Activated CD4-positive, alpha-beta memory T cell treated with anti-CD3 and anti-CD28 coated beads for 36 hours (primary cell): Measurements from ENCODE around the gene HLCS. TPM values are rescaled to one million over a fixed set of nuclear protein-coding genes. Genes with fewer than 3 reads are reported as not detected.
A peak's percentile ranks its signal among the peaks of the same experiment; 100 is the strongest.

Experiments
- CTCF ChIA-PET: fragments of 350-600 bp; sonication (Branson Sonifier 250); formaldehyde crosslinking; loops from one replicate; lab custom pipeline; 2021; ENCODE audit warnings: antibody characterized with exemption, inconsistent platforms; lab: Charles Lee
- POLR2A ChIA-PET: fragments of 350-600 bp; sonication (Branson Sonifier 250); formaldehyde crosslinking; loops from one replicate; lab custom pipeline; 2021; ENCODE audit warnings: antibody characterized with exemption; lab: Charles Lee
- DNase-seq: peaks from one replicate; pipeline ENCODE4 v3.0.0-alpha.2; 2020
- H3K27ac Mint-ChIP-seq: one replicate; pipeline ENCODE4 v1.8.0; 2021; ENCODE audit warnings: mixed read lengths
- H3K27me3 Mint-ChIP-seq: one replicate; pipeline ENCODE4 v1.8.0; 2021; ENCODE audit warnings: mixed read lengths
- H3K36me3 Mint-ChIP-seq: one replicate; pipeline ENCODE4 v1.8.0; 2021; ENCODE audit warnings: mixed read lengths
- H3K4me1 Mint-ChIP-seq: one replicate; pipeline ENCODE4 v1.8.0; 2021; ENCODE audit warnings: low read depth, mixed read lengths
- H3K4me3 Mint-ChIP-seq: one replicate; pipeline ENCODE4 v1.8.0; 2021; ENCODE audit warnings: mild to moderate bottlenecking, mixed read lengths
- H3K9me3 Mint-ChIP-seq: one replicate; pipeline ENCODE4 v1.8.0; 2021; ENCODE audit warnings: mixed read lengths
- intact Hi-C: fragments of 100-400 bp; cut with micrococcal nuclease; formaldehyde crosslinking; loops from one replicate; pipeline ENCODE4 v1.15.1; 2023
- total RNA-seq, 2 experiments: library from RNA; stranded (reverse); gene quantifications; one replicate each; pipeline ENCODE4 v1.2.3, GENCODE V29; 2021

HLCS gene
- total RNA-seq, 2 experiments from 2014 or later: 12.7 to 17.5 TPM

- peaks cover 34% of the 10 kb centered on the region for H3K27me3 Mint-ChIP-seq
- H3K9me3 Mint-ChIP-seq: no peaks in the 10 kb centered on the region
- H3K36me3 Mint-ChIP-seq: peaks cover 27% of the 10 kb centered on the region
- no peak overlapping the region for H3K4me3 Mint-ChIP-seq
- DNase-seq: no peak
- POLR2A ChIA-PET: no interaction called here
- CTCF ChIA-PET: interaction anchor here (1.6 kb wide), 1 partner anchor 120 kb away, joined by 3 read pairs; no protein-coding TSS in a partner anchor
- intact Hi-C loops: no loop called here
- no peak overlapping the region for H3K27ac Mint-ChIP-seq
- peaks cover 15% of the 10 kb centered on the region for H3K4me1 Mint-ChIP-seq
These were observed 215.9 kb downstream of the HLCS start for GRCh38 chr21:36750576-36750959.

GRCh38 chr21:36749935-36750575 lies 216.4 kb downstream of the HLCS start:
- CTCF ChIA-PET: interaction anchor here (1.6 kb wide), 1 partner anchor 119 kb away, joined by 3 read pairs; no protein-coding TSS in a partner anchor
- Mint-ChIP-seq H3K4me1 (peaks cover 15% of the 10 kb centered on the region), H3K4me3 (no peak overlapping the region), H3K36me3 (peaks cover 24% of the 10 kb centered on the region), H3K27me3 (peaks cover 37% of the 10 kb centered on the region), H3K27ac (no peak overlapping the region), H3K9me3 (no peaks in the 10 kb centered on the region)
- no peak for DNase-seq
- POLR2A ChIA-PET: no interaction called here
- intact Hi-C loops: no loop called here

- Mint-ChIP-seq H3K36me3 (peaks cover 14% of the 10 kb centered on the region), H3K27ac (no peak overlapping the region), H3K4me3 (peak overlapping the region; percentile 63), H3K4me1 (peaks cover 15% of the 10 kb centered on the region), H3K27me3 (peaks cover 45% of the 10 kb centered on the region), H3K9me3 (no peaks in the 10 kb centered on the region)
- intact Hi-C loops: loop anchor here (1.0 to 2.0 kb wide), 2 partner anchors 107 to 179 kb away; no protein-coding TSS in a partner anchor
- ChIA-PET CTCF (interaction anchor here (0.7 to 5.7 kb wide), 7 partner anchors 9 to 262 kb away, joined by 3 to 37 read pairs (median 3); no protein-coding TSS in a partner anchor), POLR2A (no interaction called here)
- peak; percentile 68 for DNase-seq
These were observed 218.6 kb downstream of the HLCS start for GRCh38 chr21:36747815-36748383.

- DNase-seq: peak; percentile 10
- Mint-ChIP-seq H3K4me3 (peak overlapping the region; percentile 43), H3K4me1 (peaks cover 15% of the 10 kb centered on the region), H3K9me3 (no peaks in the 10 kb centered on the region), H3K27ac (no peak overlapping the region), H3K27me3 (peaks cover 45% of the 10 kb centered on the region), H3K36me3 (peaks cover 9% of the 10 kb centered on the region)
- intact Hi-C loops: loop anchor here (2.0 kb wide), 1 partner anchor 108 kb away; no protein-coding TSS in a partner anchor
- CTCF ChIA-PET: interaction anchor here (0.8 to 5.7 kb wide), 8 partner anchors 9 to 263 kb away, joined by 3 to 37 read pairs (median 4); no protein-coding TSS in a partner anchor
- POLR2A ChIA-PET: no interaction called here
These were observed 219.2 kb downstream of the HLCS start for GRCh38 chr21:36747041-36747814.

GRCh38 chr21:36745459-36745858 lies 221.0 kb downstream of the HLCS start:
- ChIA-PET POLR2A (no interaction called here), CTCF (interaction anchor here (1.4 to 5.7 kb wide), 2 partner anchors 180 to 183 kb away, joined by 5 to 37 read pairs; no protein-coding TSS in a partner anchor)
- Mint-ChIP-seq H3K9me3 (no peaks in the 10 kb centered on the region), H3K36me3 (peaks cover 6% of the 10 kb centered on the region), H3K27me3 (peaks cover 45% of the 10 kb centered on the region), H3K27ac (no peak overlapping the region), H3K4me1 (peaks cover 15% of the 10 kb centered on the region), H3K4me3 (no peak overlapping the region)
- intact Hi-C loops: no loop called here
- DNase-seq: no peak

GRCh38 chr21:36744560-36745231 lies 221.8 kb downstream of the HLCS start:
- POLR2A ChIA-PET: no interaction called here

GRCh38 chr21:36744190-36744559 lies 222.3 kb downstream of the HLCS start:
- H3K36me3 Mint-ChIP-seq: no peaks in the 10 kb centered on the region
- CTCF ChIA-PET: interaction anchor here (5.7 kb wide), 1 partner anchor 184 kb away, joined by 37 read pairs; no protein-coding TSS in a partner anchor
- intact Hi-C loops: no loop called here
- H3K9me3 Mint-ChIP-seq: no peaks in the 10 kb centered on the region
- peaks cover 15% of the 10 kb centered on the region for H3K4me1 Mint-ChIP-seq
- no peak for DNase-seq
- no peak overlapping the region for H3K27ac Mint-ChIP-seq
- peaks cover 35% of the 10 kb centered on the region for H3K27me3 Mint-ChIP-seq
- no peak overlapping the region for H3K4me3 Mint-ChIP-seq
- POLR2A ChIA-PET: no interaction called here

More at GRCh38 chr21:36744560-36745231, 221.8 kb downstream of the HLCS start:
- peaks cover 15% of the 10 kb centered on the region for H3K4me1 Mint-ChIP-seq
- H3K27me3 Mint-ChIP-seq: peaks cover 41% of the 10 kb centered on the region
- CTCF ChIA-PET: interaction anchor here (5.7 kb wide), 1 partner anchor 184 kb away, joined by 37 read pairs; no protein-coding TSS in a partner anchor
- H3K4me3 Mint-ChIP-seq: no peak overlapping the region
- DNase-seq: no peak
- no peaks in the 10 kb centered on the region for H3K9me3 Mint-ChIP-seq
- H3K36me3 Mint-ChIP-seq: peaks cover 1% of the 10 kb centered on the region
- intact Hi-C loops: no loop called here
- no peak overlapping the region for H3K27ac Mint-ChIP-seq

GRCh38 chr21:36743446-36743845 lies 223.0 kb downstream of the HLCS start:
- ChIA-PET CTCF (interaction anchor here (1.9 kb wide), 1 partner anchor 113 kb away, joined by 4 read pairs; no protein-coding TSS in a partner anchor), POLR2A (no interaction called here)
- Mint-ChIP-seq H3K36me3 (no peaks in the 10 kb centered on the region), H3K9me3 (no peaks in the 10 kb centered on the region), H3K4me1 (peaks cover 11% of the 10 kb centered on the region), H3K4me3 (no peak overlapping the region), H3K27ac (no peak overlapping the region), H3K27me3 (peaks cover 28% of the 10 kb centered on the region)
- DNase-seq: no peak
- intact Hi-C loops: no loop called here

GRCh38 chr21:36743008-36743407 lies 223.5 kb downstream of the HLCS start:
- intact Hi-C loops: no loop called here
- ChIA-PET POLR2A (no interaction called here), CTCF (interaction anchor here (1.9 kb wide), 1 partner anchor 112 kb away, joined by 4 read pairs; no protein-coding TSS in a partner anchor)
- Mint-ChIP-seq H3K4me3 (no peak overlapping the region), H3K4me1 (peaks cover 10% of the 10 kb centered on the region), H3K36me3 (no peaks in the 10 kb centered on the region), H3K27ac (no peak overlapping the region), H3K27me3 (peaks cover 25% of the 10 kb centered on the region), H3K9me3 (no peaks in the 10 kb centered on the region)
- no peak for DNase-seq

- H3K27ac Mint-ChIP-seq: no peak overlapping the region
- peaks cover under 1% of the 10 kb centered on the region for H3K4me1 Mint-ChIP-seq
- H3K27me3 Mint-ChIP-seq: peaks cover 19% of the 10 kb centered on the region
- H3K9me3 Mint-ChIP-seq: no peaks in the 10 kb centered on the region
- no peaks in the 10 kb centered on the region for H3K36me3 Mint-ChIP-seq
- DNase-seq: no peak
- ChIA-PET CTCF (no interaction called here), POLR2A (no interaction called here)
- intact Hi-C loops: no loop called here
- no peak overlapping the region for H3K4me3 Mint-ChIP-seq
These were observed 225.0 kb downstream of the HLCS start for GRCh38 chr21:36741506-36741905.

GRCh38 chr21:36738489-36739126 lies 227.9 kb downstream of the HLCS start:
- H3K4me3 Mint-ChIP-seq: no peak overlapping the region
- no peak for DNase-seq
- H3K27me3 Mint-ChIP-seq: peaks cover 13% of the 10 kb centered on the region
- ChIA-PET CTCF (no interaction called here), POLR2A (no interaction called here)
- intact Hi-C loops: no loop called here
- H3K9me3 Mint-ChIP-seq: no peaks in the 10 kb centered on the region
- H3K36me3 Mint-ChIP-seq: peaks cover 2% of the 10 kb centered on the region
- no peaks in the 10 kb centered on the region for H3K4me1 Mint-ChIP-seq
- H3K27ac Mint-ChIP-seq: no peak overlapping the region
